ENCODE data around the gene VSIG4. TPM values are rescaled to one million over a fixed set of nuclear protein-coding genes. Genes with fewer than 3 reads are reported as not detected.
"Not testable (repeated sequence)": the region's sequence is repeated elsewhere in the genome, so short reads cannot be mapped to it uniquely, and the experiment has no call there.

Gene VSIG4
- total and polyA plus RNA-seq, 8 donors: 5.7 to 377 (median 11.7) TPM

DNA sequence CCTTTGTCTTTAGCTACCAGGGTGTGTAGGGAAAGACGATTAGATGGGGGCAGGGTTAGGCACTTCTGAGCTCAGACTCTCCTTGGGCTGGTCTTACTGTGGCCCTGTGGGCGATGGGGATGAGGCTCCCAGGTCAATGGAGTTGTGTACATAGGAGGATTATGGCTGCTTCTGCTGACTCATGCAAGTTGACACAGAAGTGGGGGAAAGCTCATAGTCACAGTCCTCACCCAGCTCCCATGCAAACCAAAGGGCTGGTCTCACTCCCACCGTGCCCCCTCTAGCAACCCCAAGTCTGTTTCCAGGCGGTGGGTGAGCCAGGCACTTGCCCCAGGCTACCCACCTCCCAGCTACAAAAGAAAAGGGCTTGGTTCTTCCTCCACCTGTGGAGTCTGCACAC is 24.4 kb upstream of the VSIG4 start:
- Histone ChIP-seq H3K9me3 (no peaks in the 10 kb centered on the region), H3K4me3 (no peak overlapping the region), H3K27ac (no peak overlapping the region), H3K36me3 (no peaks in the 10 kb centered on the region), H3K27me3 (no peaks in the 10 kb centered on the region), H3K4me1 (no peaks in the 10 kb centered on the region)
- TF ChIP-seq CTCF (IDR thresholded peaks at IDR 0.05): no peak
- intact Hi-C loops (cut with DNase I): no loop called here
- ATAC-seq (no peak), DNase-seq (no peak)

DNA sequence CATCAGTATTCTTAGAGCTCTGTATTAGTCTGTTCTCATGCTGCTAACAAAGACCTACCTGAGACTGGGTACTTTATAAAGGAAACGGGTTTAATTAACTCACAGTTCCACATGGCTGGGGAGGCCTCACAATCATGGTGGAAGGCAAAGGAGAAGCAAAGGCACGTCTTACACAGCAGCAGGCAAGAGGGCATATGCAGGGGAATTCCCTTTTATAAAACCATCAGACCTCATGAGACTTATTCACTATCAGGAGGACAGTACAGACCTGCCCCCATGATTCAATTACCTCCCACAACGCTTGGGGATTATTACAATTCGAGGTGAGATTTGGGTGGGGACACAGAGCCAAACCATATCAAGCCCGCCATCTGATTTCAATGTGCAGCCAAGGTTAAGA is 17.1 kb upstream of the VSIG4 start:
- intact Hi-C loops (cut with DNase I); H3K9me3 ChIP-seq; H3K27ac ChIP-seq; ATAC-seq; H3K27me3 ChIP-seq; H3K36me3 ChIP-seq; H3K4me3 ChIP-seq; DNase-seq: not testable (repeated sequence)
- peaks cover 0 to 11% of the 10 kb centered on the region in 2 donors for H3K4me1 ChIP-seq

DNA sequence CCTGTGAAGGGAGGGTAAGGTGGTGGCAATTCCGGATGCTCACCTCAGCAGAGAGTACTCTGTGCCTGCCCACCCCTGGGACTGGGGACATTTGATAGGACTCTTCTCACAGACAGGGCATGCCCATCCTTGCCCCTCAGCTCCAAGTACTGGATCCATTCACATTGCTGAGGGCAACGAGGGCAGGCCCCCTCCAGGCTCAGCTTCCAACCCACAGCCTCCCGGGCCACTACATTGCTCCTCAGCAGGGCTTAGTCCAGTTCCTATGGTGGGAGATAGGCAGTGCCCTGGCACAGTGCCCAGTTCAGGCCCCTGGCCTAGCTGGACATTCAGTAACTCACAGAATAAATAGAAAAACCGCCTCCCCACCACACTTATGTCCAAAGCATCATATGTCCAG is 15.1 kb upstream of the VSIG4 start:
- Histone ChIP-seq H3K27ac (no peak overlapping the region), H3K4me3 (no peak overlapping the region), H3K9me3 (no peaks in the 10 kb centered on the region), H3K27me3 (no peaks in the 10 kb centered on the region), H3K4me1 (peaks cover 0 to 11% of the 10 kb centered on the region in 2 donors), H3K36me3 (no peaks in the 10 kb centered on the region)
- no peak for DNase-seq
- intact Hi-C loops (cut with DNase I): no loop called here
- ATAC-seq: no peak
- TF ChIP-seq CTCF (IDR thresholded peaks at IDR 0.05): no peak

DNA sequence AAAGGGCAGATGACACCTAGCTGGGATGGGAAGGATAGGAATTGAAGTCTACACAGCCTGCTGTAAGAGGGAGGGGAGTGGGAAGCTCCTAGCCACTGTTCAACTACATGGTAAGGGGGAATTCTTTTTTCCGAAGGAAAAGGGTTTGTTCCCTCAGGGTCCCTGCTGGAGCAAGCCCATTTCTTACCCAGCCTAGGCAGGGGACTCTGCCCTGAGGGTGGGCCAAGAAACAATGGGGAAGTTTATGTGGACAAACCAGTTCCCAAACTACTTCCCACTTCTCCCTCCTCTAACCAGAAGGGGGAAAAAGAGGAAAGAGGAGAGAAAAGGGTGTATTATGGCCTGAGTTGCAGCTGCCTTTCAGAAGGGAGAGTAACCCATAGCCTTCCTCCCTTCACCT is 13.5 kb upstream of the VSIG4 start:
- DNase-seq (no peak), ATAC-seq (no peak)
- H3K4me1 ChIP-seq: peaks cover 0 to 11% of the 10 kb centered on the region in 2 donors
- intact Hi-C loops (cut with DNase I): no loop called here
- H3K27ac ChIP-seq: no peak overlapping the region
- TF ChIP-seq CTCF (IDR thresholded peaks at IDR 0.05): no peak
- H3K4me3 ChIP-seq: no peak overlapping the region
- no peaks in the 10 kb centered on the region for H3K9me3 ChIP-seq
- no peaks in the 10 kb centered on the region for H3K36me3 ChIP-seq
- no peaks in the 10 kb centered on the region for H3K27me3 ChIP-seq

DNA sequence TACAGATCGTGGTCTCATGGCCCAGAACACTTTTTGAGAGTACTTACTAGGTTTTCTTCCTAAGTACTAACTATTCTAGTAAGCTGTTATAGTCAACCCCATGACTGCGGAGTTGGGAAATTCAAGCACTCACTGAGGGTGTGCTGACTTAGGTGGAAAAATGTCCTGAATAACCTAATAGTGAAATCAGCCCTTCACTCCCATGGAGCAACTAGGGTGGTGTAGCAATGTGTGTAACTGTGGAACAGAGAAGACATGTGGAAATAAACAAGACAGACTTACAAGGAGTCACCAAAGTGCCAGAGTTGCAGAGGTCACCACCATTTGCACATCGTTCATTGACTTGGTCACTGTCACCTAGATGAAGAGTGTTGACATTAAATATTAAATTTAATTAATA is 12.1 kb upstream of the VSIG4 start:
- H3K4me1 ChIP-seq: peaks cover 0 to 11% of the 10 kb centered on the region in 2 donors
- H3K36me3 ChIP-seq: no peaks in the 10 kb centered on the region
- H3K27ac ChIP-seq: peak overlapping the region in 1 of 2 donors; percentile 57
- intact Hi-C loops (cut with DNase I): no loop called here
- H3K27me3 ChIP-seq: no peaks in the 10 kb centered on the region
- TF ChIP-seq CTCF (IDR thresholded peaks at IDR 0.05): no peak
- DNase-seq (no peak), ATAC-seq (no peak)
- no peak overlapping the region for H3K4me3 ChIP-seq
- no peaks in the 10 kb centered on the region for H3K9me3 ChIP-seq

GRCh38 chrX:66050140-66050569 is 10.3 kb upstream of the VSIG4 start:
- Histone ChIP-seq H3K4me3 (no peak overlapping the region), H3K27me3 (no peaks in the 10 kb centered on the region), H3K4me1 (peaks cover 0 to 11% of the 10 kb centered on the region in 2 donors), H3K27ac (peak overlapping the region in 1 of 2 donors; percentile 67), H3K36me3 (no peaks in the 10 kb centered on the region), H3K9me3 (no peaks in the 10 kb centered on the region)
- TF ChIP-seq CTCF (IDR thresholded peaks at IDR 0.05): no peak
- peak in 1 of 4 donors; percentile 1 for DNase-seq
- ATAC-seq: peak; percentile 78
- intact Hi-C loops (cut with DNase I): no loop called here
